ENCODE data around the gene PCNT.
"Not testable (repeated sequence)": the region's sequence is repeated elsewhere in the genome, so short reads cannot be mapped to it uniquely, and the experiment has no call there.

The PCNT gene

DNA sequence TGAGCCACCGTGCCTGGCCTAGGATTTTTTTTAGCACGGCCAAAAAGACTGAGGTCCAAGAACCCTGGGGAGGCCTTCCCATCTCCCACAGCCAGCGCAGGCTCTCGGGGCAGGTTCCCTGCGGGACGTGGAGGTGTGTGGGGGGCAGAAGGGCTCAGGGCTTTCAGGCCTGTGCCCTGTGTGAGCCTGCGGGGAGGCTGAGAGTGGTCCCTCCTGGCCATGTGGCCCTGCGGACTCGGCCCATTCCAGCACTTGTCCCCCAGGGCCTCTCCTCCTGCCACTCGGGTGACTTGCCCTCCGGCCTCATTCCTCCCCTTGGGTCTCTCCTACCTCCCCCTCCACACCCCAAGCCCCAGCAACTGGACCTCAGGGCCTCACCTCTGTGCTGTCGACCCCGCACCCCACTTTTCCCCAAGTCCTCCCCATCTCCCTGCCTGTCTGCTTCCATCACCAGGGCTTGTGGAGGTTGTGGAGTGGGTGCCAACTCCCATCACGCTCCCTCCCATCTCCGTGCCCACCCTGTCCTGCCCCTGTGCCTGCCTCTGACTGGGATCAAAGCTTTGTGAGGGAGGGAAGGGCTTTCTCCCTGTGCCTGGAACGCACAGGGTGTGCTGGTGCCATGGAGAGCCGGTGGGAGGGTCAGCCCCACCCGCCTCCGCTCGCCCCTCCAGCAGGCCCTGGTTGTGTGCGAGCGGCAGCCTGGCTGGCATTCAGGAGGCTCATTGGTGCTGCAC lies 102.5 kb downstream of the PCNT start:
- Histone ChIP-seq H3K27ac (ENCODE audit: low read depth, low read length) (no peak overlapping the region), H3K4me3 (ENCODE audit: low read depth, low read length) (no peak overlapping the region), H3K36me3 (ENCODE audit: insufficient read depth, low read length) (peaks cover 11% of the 10 kb centered on the region; the same call in 1 of the 2 replicates), H3K79me2 (ENCODE audit: control insufficient read depth, insufficient read depth, low read length, unreplicated experiment) (no peaks in the 10 kb centered on the region), H3K4me1 (ENCODE audit: control insufficient read depth, insufficient read depth, low read length, unreplicated experiment) (no peaks in the 10 kb centered on the region), H3K27me3 (ENCODE audit: insufficient read depth, low read length) (no peaks in the 10 kb centered on the region), H2AFZ (ENCODE audit: low read length, unreplicated experiment) (no peak overlapping the region)

DNA sequence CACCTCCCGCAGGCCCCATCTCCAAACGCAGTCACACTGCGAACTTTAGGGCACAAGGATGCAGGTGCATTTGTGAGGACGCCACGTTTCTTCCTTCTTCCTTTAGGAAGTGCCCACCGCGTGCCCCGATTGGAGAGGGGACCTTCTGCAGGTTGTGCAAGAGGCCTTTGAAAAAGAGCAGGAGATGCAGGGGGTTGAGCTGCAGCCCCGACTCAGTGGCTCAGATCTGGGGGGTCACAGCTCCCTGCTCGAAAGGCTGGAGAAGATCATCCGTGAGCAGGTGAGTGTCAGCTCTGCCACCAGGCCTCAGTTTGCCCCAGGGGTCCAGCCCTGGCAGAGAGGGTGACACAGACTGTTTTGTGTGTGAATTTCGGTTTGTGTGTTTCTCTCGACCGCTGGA lies 103.6 kb downstream of the PCNT start:
- no peak overlapping the region for H2AFZ ChIP-seq (ENCODE audit: low read length, unreplicated experiment)
- peaks cover 8% of the 10 kb centered on the region; the same call in 1 of the 2 replicates for H3K36me3 ChIP-seq (ENCODE audit: insufficient read depth, low read length)
- no peaks in the 10 kb centered on the region for H3K4me1 ChIP-seq (ENCODE audit: control insufficient read depth, insufficient read depth, low read length, unreplicated experiment)
- no peaks in the 10 kb centered on the region for H3K27me3 ChIP-seq (ENCODE audit: insufficient read depth, low read length)
- no peak overlapping the region for H3K4me3 ChIP-seq (ENCODE audit: low read depth, low read length)
- no peaks in the 10 kb centered on the region for H3K79me2 ChIP-seq (ENCODE audit: control insufficient read depth, insufficient read depth, low read length, unreplicated experiment)
- no peak overlapping the region for H3K27ac ChIP-seq (ENCODE audit: low read depth, low read length)

GRCh38 chr21:46428286-46428685 lies 104.3 kb downstream of the PCNT start:
- H3K79me2 ChIP-seq (ENCODE audit: control insufficient read depth, insufficient read depth, low read length, unreplicated experiment) = no peaks in the 10 kb centered on the region
- no peak overlapping the region for H3K27ac ChIP-seq (ENCODE audit: low read depth, low read length)
- H3K36me3 ChIP-seq (ENCODE audit: insufficient read depth, low read length) = peaks cover 5% of the 10 kb centered on the region; the same call in 1 of the 2 replicates
- H3K4me3 ChIP-seq (ENCODE audit: low read depth, low read length) = no peak overlapping the region
- H3K27me3 ChIP-seq (ENCODE audit: insufficient read depth, low read length) = no peaks in the 10 kb centered on the region
- H3K4me1 ChIP-seq (ENCODE audit: control insufficient read depth, insufficient read depth, low read length, unreplicated experiment) = no peaks in the 10 kb centered on the region
- H2AFZ ChIP-seq (ENCODE audit: low read length, unreplicated experiment) = no peak overlapping the region

- Histone ChIP-seq H3K4me3 (ENCODE audit: low read depth, low read length) (no peak overlapping the region), H3K36me3 (ENCODE audit: insufficient read depth, low read length) (peaks cover 5% of the 10 kb centered on the region; the same call in 1 of the 2 replicates), H3K4me1 (ENCODE audit: control insufficient read depth, insufficient read depth, low read length, unreplicated experiment) (no peaks in the 10 kb centered on the region), H3K27ac (ENCODE audit: low read depth, low read length) (no peak overlapping the region), H2AFZ (ENCODE audit: low read length, unreplicated experiment) (no peak overlapping the region), H3K79me2 (ENCODE audit: control insufficient read depth, insufficient read depth, low read length, unreplicated experiment) (no peaks in the 10 kb centered on the region), H3K27me3 (ENCODE audit: insufficient read depth, low read length) (no peaks in the 10 kb centered on the region)
These were observed 105.2 kb downstream of the PCNT start for GRCh38 chr21:46428987-46429710.

DNA sequence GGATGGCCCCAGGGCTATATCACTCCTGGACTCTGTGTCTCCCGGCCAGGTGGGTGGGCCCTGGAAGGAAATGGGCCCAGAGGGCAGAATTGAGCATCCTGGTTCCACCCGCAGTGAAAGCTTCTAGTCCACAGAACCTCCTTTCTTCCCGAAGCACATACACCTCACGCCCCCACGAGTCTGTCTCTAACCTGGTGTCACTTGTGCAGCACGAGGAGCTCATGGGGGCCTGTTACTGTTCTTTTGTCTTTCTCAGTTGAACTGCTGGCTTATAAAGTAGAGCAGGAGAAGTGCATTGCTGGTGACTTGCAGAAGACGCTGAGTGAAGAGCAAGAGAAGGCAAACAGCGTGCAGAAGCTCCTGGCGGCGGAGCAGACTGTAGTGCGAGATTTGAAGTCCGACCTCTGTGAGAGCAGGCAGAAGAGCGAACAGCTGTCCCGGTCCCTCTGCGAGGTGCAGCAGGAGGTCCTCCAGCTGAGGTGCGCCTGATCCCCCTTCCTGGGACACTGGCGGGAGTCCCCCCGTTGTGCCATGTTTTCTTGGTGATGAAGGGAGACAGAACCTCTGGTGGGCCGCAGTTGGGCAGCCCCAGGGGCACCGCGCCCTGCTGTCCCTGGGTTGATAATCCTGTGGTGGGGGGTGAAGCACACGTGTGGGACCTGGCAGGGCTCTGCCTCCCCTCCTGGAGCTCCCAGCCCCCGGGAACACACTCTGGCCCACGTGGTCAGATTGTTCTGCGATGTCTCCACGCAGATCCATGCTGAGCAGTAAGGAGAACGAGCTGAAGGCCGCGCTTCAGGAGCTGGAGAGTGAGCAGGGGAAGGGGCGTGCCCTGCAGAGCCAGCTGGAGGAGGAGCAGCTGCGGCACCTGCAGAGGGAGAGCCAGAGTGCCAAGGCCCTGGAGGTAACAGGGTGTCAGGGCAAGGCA lies 106.1 kb downstream of the PCNT start:
- Histone ChIP-seq H3K4me3 (ENCODE audit: low read depth, low read length) (no peak overlapping the region), H3K36me3 (ENCODE audit: insufficient read depth, low read length) (peaks cover 5% of the 10 kb centered on the region; the same call in 1 of the 2 replicates), H2AFZ (ENCODE audit: low read length, unreplicated experiment) (no peak overlapping the region)

DNA sequence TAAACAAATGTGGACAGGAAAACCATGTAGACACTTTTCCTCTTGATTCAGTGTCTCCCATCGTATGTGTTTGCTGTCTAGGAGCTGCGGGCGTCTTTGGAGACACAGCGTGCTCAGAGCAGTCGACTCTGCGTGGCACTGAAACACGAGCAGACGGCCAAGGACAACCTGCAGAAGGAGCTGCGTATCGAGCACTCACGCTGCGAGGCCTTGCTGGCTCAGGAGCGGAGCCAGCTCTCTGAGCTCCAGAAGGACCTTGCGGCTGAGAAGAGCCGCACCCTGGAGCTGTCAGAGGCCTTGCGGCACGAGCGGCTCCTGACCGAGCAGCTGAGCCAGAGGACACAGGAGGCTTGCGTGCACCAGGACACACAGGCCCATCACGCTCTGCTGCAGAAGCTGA lies 107.5 kb downstream of the PCNT start:
- Histone ChIP-seq H3K27me3 (ENCODE audit: insufficient read depth, low read length) (no peaks in the 10 kb centered on the region), H3K79me2 (ENCODE audit: control insufficient read depth, insufficient read depth, low read length, unreplicated experiment) (no peaks in the 10 kb centered on the region), H3K36me3 (ENCODE audit: insufficient read depth, low read length) (peaks cover 8% of the 10 kb centered on the region; the same call in 1 of the 2 replicates)

More for the DNA sequence above, 106.1 kb downstream of the PCNT start:
- Histone ChIP-seq H3K79me2 (ENCODE audit: control insufficient read depth, insufficient read depth, low read length, unreplicated experiment) (no peaks in the 10 kb centered on the region), H3K4me1 (ENCODE audit: control insufficient read depth, insufficient read depth, low read length, unreplicated experiment) (no peaks in the 10 kb centered on the region), H3K27me3 (ENCODE audit: insufficient read depth, low read length) (no peaks in the 10 kb centered on the region), H3K27ac (ENCODE audit: low read depth, low read length) (no peak overlapping the region)

GRCh38 chr21:46431884-46432488 lies 108.0 kb downstream of the PCNT start:
- Histone ChIP-seq H2AFZ (ENCODE audit: low read length, unreplicated experiment) (no peak overlapping the region), H3K79me2 (ENCODE audit: control insufficient read depth, insufficient read depth, low read length, unreplicated experiment) (no peaks in the 10 kb centered on the region), H3K4me3 (ENCODE audit: low read depth, low read length) (no peak overlapping the region), H3K36me3 (ENCODE audit: insufficient read depth, low read length) (peaks cover 8% of the 10 kb centered on the region; the same call in 1 of the 2 replicates), H3K4me1 (ENCODE audit: control insufficient read depth, insufficient read depth, low read length, unreplicated experiment) (no peaks in the 10 kb centered on the region), H3K27me3 (ENCODE audit: insufficient read depth, low read length) (no peaks in the 10 kb centered on the region), H3K27ac (ENCODE audit: low read depth, low read length) (no peak overlapping the region)

More for the DNA sequence above, 107.5 kb downstream of the PCNT start:
- Histone ChIP-seq H3K4me1 (ENCODE audit: control insufficient read depth, insufficient read depth, low read length, unreplicated experiment) (no peaks in the 10 kb centered on the region), H3K4me3 (ENCODE audit: low read depth, low read length) (no peak overlapping the region), H2AFZ (ENCODE audit: low read length, unreplicated experiment) (no peak overlapping the region), H3K27ac (ENCODE audit: low read depth, low read length) (no peak overlapping the region)

GRCh38 chr21:46433116-46433515 lies 109.2 kb downstream of the PCNT start:
- not testable (repeated sequence) for H3K27ac ChIP-seq (ENCODE audit: low read depth, low read length); H3K36me3 ChIP-seq (ENCODE audit: insufficient read depth, low read length); H3K4me3 ChIP-seq (ENCODE audit: low read depth, low read length)

DNA sequence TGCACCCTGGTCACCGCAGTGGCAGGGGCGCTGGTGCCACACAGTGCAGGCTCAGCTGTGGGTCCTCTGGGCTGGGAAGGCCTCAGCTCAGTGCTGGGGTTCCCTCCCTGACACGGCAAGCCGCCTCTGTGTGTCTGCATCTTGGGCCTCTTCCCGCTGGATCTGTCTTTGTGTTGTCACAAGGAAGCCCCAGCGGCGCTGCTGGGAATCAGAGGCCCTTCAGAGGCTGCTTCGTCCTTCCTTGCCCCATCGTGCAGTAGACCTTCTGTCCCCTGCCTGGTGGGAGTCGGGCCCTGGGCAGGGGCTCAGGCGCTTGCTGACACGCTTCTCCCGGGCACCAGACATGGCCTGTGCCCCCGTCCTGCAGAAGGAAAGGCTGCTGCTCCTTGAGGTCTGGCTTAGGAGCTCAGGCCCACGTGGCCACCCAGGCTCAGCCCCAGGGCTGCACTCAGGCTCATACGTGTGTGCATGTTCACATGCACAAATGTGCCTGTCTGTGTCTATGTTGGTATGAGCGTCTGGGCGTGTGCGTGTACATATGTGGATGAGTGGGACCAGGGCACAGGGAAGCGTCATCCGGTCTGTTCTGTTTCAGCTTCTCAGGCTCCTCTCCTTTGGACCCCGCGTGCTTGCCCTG lies 110.5 kb downstream of the PCNT start:
- Histone ChIP-seq H2AFZ (ENCODE audit: low read length, unreplicated experiment) (no peak overlapping the region), H3K4me3 (ENCODE audit: low read depth, low read length) (no peak overlapping the region), H3K36me3 (ENCODE audit: insufficient read depth, low read length) (0 out of 2 replicates have a peak, but pooled peaks cover 8% of the 10 kb centered on the region), H3K4me1 (ENCODE audit: control insufficient read depth, insufficient read depth, low read length, unreplicated experiment) (no peaks in the 10 kb centered on the region), H3K27ac (ENCODE audit: low read depth, low read length) (no peak overlapping the region), H3K27me3 (ENCODE audit: insufficient read depth, low read length) (no peaks in the 10 kb centered on the region), H3K79me2 (ENCODE audit: control insufficient read depth, insufficient read depth, low read length, unreplicated experiment) (no peaks in the 10 kb centered on the region)

More at GRCh38 chr21:46433116-46433515, 109.2 kb downstream of the PCNT start:
- H3K27me3 ChIP-seq (ENCODE audit: insufficient read depth, low read length); H3K4me1 ChIP-seq (ENCODE audit: control insufficient read depth, insufficient read depth, low read length, unreplicated experiment); H2AFZ ChIP-seq (ENCODE audit: low read length, unreplicated experiment); H3K79me2 ChIP-seq (ENCODE audit: control insufficient read depth, insufficient read depth, low read length, unreplicated experiment): not testable (repeated sequence)

Measured in ACC112 (cell line).